Measurements from ENCODE around the gene RAMP1.

- no peak for TF ChIP-seq CTCF (IDR thresholded peaks at IDR 0.05)
- no peak for TF ChIP-seq POLR2A (IDR thresholded peaks at IDR 0.05)
Observed at GRCh38 chr2:237835372-237835771, 24.1 kb upstream of the RAMP1 start.
